CD4-positive, alpha-beta T cell treated with Interleukin-17A for 4 hours (primary cell): ENCODE results near the gene IPO8.

Experiments
- DNase-seq: peaks from one replicate; pipeline ENCODE4 v3.0.0-alpha.2; 2020; ENCODE audit warnings: mixed read lengths

IPO8 gene

GRCh38 chr12:30695199-30696102 lies at the start of gene IPO8:
Gene IPO8 (minus strand): TSS chr12:30695869. CDS start chr12:30695647, 222 bp downstream.
- DNase-seq, result peak; percentile 88

DNA sequence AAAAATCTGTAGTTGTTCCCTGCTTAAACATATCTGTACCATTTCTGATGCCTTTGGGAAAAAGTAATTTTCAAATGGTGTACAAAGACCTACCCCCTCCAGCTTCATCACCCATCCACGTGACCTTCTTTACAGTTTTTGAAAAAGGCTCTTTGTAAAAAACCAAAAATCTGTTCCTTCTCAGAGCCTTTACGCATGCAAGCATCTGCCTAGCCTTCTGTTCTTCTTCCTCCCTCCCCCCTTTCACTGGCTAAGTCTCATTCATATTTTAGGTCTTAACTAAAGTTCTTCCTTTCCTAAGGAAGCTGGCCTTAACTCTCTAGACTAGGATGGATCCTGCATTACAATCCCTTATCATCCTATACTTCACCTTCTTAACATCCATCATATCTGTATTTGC lies 48.7 kb upstream of the IPO8 start:
- DNase-seq, result no peak

DNA sequence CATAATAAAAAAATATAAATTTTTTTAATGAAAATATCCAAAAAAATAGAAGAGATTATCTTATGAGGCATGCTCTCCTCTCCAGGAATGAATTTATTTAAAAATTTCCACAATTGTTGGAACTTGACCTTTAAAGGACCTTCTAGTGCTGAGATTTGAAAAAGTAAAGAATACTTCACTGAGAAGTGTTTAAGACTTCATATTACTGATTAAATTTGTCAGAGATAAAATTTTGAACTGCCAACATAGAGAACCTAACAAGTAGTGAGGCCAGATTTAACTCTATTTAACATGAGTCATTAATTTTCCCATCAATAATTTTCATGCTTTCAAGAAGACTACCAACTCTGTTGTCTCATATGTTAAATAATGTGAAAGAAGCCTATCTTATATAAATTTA lies 44.6 kb upstream of the IPO8 start:
- DNase-seq, result no peak

- no peak for DNase-seq
Observed at GRCh38 chr12:30739020-30739419, 43.4 kb upstream of the IPO8 start.

GRCh38 chr12:30732954-30733637 lies 37.4 kb upstream of the IPO8 start:
- DNase-seq, result no peak

GRCh38 chr12:30730011-30730410 lies 34.3 kb upstream of the IPO8 start:
- DNase-seq, result no peak

GRCh38 chr12:30729547-30729946 lies 33.9 kb upstream of the IPO8 start:
- no peak for DNase-seq

DNA sequence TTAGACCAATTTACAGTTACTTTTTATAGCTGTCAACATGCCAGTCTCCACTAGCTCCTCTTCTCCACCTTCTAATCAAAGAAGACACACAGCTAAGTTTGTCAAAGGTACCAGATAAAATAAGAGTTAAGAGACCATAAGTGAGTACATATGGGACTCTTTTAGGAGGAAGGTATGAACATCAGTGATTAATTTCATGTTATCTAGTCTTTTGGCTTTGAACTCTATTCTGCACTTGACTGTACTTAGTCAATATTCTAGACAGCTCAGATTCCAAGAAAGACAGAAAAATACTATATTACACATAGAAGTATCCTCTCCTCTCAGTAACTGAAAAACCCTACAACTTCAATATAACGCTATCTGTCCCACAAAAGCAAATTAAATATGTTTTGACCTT lies 31.0 kb upstream of the IPO8 start:
- no peak for DNase-seq

- no peak for DNase-seq
Observed at GRCh38 chr12:30725739-30726138, 30.1 kb upstream of the IPO8 start.

DNA sequence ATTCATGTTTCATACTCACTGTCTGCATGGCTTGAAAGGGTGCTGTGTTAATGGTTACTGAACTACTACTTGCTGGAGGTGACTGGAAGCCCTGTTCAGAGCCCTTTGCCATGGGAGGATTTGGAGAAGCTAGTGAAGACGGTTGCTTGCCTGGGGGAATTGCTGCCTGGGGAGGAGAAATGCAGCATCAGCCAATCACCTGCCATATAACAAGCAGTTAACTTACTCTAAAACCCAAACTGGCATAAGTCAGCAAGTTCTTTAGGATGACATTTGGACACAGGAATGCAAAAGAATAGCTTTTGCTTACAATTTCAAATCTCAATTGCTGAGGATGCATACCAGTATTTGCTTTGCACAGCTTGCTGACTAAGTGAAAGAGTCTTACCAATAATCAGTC lies 23.4 kb upstream of the IPO8 start:
- no peak for DNase-seq

DNA sequence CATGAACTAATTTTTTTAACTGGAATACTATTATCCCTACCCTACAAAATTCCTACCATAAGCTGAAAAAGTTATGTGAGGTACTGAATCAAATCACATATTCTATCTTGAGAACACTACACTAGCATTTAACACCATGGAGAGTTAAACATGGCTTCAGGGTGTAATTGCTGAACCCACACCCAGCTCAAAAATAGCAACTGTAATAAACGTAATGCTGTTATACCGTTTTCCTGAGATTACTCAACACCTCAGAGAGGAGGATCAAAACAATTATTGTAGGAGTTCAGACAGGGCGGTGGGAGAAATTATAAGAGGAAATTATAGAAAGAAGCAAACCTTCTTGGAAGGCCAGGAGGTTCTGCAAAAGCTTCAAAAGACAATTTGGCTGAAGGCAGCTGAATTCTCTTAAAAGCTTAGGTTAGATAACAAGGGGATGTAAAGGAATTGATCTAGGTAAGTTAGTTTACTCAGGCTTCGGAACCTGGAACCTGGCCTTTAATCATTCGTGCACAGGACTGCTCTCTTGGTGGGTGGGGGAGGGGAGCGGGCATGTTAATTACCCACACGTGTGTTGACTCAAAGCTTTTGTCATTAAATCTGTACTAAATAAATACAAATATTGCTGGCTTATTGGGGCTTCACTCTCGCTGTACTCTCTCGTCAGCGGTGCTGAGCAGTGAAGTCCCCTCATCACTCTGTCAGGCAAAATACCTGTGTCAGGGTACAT lies 12.1 kb upstream of the IPO8 start:
- DNase-seq, result no peak

- no peak for DNase-seq
Observed at GRCh38 chr12:30706476-30706875, 10.8 kb upstream of the IPO8 start.

DNA sequence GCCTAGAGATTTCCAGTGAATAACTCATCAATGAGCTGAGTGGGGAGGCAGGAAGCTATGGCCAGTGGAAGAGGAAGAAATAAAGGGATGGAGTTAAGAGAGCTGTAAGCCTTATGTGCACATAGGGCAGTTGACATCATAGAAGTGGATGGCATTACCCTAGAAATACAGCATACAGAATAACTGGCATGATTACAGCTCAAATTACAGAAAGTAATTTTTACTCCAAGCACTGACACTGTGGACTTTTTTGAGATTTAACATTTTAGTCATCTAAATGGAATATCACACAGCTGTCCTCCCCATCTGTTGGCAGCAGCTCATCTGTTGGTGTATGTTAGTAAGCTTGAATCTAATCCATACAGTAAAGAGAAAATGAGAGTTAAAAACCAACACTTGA lies 5.4 kb upstream of the IPO8 start:
- no peak for DNase-seq

DNA sequence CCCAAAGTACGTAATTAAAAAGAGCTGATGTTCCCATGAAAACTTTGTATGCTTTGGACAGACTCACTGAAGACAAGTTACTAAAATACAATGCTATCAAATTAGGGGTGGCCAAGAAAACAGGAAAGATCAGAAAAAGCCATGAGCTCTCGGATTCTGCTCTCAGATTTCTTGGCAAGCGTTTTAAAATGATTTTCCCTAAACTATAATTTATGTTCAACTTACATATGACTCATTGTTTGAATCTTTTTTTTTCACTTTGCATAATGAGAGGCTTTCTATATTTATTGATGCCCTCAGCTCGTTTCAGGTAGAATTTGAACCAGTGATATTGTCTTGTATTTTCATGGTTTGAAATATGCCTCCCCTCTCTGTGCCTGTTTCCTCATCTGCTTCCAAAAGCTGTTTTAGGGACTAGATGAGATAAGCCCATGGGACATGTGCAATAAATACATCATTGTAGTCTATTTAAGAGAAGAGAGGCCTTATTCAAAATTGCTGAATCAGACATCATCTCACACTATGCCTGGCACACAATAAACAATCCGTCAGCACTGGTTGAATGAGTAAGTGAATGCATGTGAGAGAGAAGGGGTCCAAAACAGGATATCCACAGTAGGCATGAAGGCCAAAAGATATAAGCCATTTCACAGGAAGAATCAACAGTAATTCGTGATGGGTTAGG lies 4.7 kb upstream of the IPO8 start:
- DNase-seq, result no peak

GRCh38 chr12:30698346-30698745 lies 2.7 kb upstream of the IPO8 start:
- no peak for DNase-seq

DNA sequence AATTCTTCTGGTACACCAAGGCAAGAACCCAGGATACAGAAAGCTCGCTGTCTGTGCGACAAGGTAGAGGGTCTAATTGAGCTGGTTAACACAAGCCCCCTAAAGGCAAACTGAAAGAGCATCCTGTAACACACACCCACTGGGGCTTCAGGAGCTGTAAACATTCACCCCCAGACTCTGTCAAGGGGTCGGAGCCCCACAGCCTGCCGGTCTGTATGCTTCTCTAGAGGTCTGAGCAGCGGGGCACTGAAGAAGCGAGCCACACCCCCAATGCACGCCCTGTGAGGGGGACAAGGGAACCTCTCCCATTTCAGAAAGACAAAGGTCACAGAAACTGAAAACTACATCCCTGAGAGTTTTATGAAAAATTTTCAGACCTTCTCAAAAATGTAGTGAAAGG lies 1.3 kb upstream of the IPO8 start:
- DNase-seq, result no peak

DNA sequence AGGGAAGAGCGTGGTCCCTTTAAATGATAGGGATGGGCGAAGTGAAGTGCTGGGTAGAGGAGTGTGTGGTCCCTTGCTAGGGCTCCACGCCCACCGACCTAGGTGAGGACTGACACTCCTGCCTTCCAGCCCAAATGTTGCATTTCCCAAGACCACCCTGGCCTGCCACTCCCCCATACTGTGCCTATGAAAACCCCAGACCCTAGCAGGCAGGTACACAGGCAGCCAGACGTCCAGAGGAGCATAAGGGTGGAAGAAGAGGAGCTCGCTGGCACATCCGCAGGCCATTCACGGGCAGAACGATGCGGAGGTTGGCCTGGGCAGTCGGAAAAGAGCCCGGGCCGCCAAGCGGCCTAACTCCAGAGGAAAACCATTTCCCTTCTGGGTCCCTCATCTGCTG lies 817 bp upstream of the IPO8 start:
- peak; percentile 3 for DNase-seq

GRCh38 chr12:30696103-30696408 lies 387 bp upstream of the IPO8 start:
- DNase-seq, result no peak

GRCh38 chr12:30694412-30695198 lies 1.1 kb downstream of the IPO8 start:
- peak; percentile 20 for DNase-seq

DNA sequence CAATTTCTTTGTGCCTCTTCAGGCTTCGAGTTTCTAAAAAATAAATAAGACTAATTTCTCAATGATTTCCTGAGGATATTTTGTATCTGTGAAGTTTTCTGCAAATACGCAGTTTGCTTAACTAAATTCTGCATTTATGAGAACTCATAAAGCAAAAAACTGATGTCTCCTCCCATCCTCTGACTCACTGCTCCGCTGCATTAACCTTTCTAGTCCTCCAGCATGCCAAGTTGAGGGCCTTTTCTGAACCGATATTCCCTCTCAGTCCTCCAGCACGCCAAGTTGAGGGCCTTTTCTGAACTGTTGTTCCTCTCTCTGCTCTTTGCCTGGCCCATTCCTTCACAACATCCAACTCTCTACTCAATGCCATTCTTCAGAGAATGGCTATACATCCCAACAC lies 3.2 kb downstream of the IPO8 start:
- no peak for DNase-seq

DNA sequence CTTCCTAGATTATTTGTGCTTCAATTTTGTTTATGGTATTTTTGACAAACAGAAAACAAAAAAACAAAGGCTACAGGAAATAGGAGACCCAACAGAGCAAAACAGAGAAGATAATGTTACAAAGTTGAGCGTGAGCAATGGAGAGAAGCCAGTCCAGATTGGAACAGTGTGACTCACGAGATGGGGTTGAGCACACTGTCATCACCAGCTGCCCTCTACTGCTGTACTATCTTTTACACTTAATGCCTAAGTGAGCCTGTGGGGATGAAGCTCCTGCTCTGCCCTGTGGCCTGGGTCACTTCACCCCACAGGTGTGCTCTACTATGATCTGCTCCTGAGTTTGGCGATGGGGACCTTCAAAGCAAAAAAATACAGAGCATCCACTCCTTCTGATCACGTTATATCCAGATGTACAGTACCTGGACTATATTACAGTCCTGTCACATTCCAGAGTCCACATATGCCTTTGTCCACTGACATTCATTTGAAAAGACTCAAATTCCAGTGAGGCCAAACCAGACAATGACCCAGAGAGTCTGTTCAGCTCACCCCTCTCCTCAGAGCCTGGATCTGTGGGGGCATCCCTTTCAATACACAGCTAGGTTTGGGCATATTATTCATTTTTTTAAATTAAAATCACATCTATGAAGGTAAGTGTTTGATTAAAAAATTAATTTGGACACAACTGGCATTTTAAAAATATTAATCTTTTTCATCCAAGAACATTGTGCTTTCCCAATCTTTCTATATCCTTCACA lies 4.4 kb downstream of the IPO8 start:
- no peak for DNase-seq
